GM21723 (cell line): ENCODE measurements around the gene PIF1.

Experiments
- ATAC-seq: cut with Tn5 transposase; IDR thresholded peaks from one replicate; pipeline ENCODE4 v1.9.1; 2021; ENCODE audit warnings: mild to moderate bottlenecking, moderate library complexity; ENCODE audit not compliant: unreplicated experiment

PIF1 gene

GRCh38 chr15:64775551-64776401 lies 49.7 kb downstream of the PIF1 start, which contains the start of gene RBPMS2:
Gene RBPMS2, minus strand, starts transcription at chr15:64775589. Its CDS starts 270 bp downstream, at chr15:64775319.
- ATAC-seq = no peak

GRCh38 chr15:64774629-64775493 lies 50.6 kb downstream of the PIF1 start:
- ATAC-seq = no peak

- ATAC-seq = no peak
Measured at GRCh38 chr15:64774037-64774628, 51.3 kb downstream of the PIF1 start.

GRCh38 chr15:64773606-64774005 lies 51.8 kb downstream of the PIF1 start:
- no peak for ATAC-seq

GRCh38 chr15:64772964-64773363 lies 52.5 kb downstream of the PIF1 start:
- ATAC-seq = no peak

GRCh38 chr15:64772488-64772887 lies 53.0 kb downstream of the PIF1 start:
- no peak for ATAC-seq

GRCh38 chr15:64770626-64771025 lies 54.8 kb downstream of the PIF1 start:
- no peak for ATAC-seq

GRCh38 chr15:64767203-64767602 lies 58.2 kb downstream of the PIF1 start:
- no peak for ATAC-seq

- no peak for ATAC-seq
Measured at GRCh38 chr15:64766058-64766457, 59.4 kb downstream of the PIF1 start.
